Measurements from ENCODE around the gene USP3.

The USP3 gene

DNA sequence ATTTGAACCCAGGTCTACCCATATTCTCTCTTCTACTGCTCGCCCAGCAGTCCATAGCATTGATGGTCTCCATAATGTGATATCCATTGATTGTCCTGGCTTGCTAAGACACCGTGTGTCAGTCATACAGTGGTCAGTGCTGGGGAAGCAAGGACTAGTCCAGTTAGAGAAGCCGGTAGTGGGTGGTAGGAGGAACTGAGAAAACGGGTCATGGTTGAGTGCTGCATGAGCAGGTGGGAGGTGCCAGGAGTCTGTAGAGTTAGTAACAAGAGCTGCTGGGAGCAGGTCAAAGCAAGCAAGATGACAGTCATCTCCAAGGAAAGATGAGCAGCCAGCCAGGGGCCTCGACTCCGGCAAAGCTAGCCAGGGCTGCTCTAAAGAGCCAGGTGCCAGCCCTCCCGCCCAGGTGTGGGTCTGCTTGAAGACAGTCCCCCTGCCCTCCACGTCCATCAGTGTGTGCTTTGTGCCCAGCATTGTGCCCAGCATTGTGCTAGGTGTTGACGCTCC is 29.5 kb upstream of the USP3 start:
- in situ Hi-C loops (cut with HindIII; ENCODE audit: low sequenced_read_pairs), result no loop called here
- TF ChIP-seq, protein P1, sequence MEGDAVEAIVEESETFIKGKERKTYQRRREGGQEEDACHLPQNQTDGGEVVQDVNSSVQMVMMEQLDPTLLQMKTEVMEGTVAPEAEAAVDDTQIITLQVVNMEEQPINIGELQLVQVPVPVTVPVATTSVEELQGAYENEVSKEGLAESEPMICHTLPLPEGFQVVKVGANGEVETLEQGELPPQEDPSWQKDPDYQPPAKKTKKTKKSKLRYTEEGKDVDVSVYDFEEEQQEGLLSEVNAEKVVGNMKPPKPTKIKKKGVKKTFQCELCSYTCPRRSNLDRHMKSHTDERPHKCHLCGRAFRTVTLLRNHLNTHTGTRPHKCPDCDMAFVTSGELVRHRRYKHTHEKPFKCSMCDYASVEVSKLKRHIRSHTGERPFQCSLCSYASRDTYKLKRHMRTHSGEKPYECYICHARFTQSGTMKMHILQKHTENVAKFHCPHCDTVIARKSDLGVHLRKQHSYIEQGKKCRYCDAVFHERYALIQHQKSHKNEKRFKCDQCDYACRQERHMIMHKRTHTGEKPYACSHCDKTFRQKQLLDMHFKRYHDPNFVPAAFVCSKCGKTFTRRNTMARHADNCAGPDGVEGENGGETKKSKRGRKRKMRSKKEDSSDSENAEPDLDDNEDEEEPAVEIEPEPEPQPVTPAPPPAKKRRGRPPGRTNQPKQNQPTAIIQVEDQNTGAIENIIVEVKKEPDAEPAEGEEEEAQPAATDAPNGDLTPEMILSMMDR (IDR thresholded peaks at IDR 0.05; ENCODE audit: low read depth, low read length), result no peak
- no peak overlapping the region for H3K4me3 ChIP-seq (ENCODE audit: low read depth, low read length)
- DNase-seq (ENCODE audit: low read depth, low spot score), result peak; percentile 7

DNA sequence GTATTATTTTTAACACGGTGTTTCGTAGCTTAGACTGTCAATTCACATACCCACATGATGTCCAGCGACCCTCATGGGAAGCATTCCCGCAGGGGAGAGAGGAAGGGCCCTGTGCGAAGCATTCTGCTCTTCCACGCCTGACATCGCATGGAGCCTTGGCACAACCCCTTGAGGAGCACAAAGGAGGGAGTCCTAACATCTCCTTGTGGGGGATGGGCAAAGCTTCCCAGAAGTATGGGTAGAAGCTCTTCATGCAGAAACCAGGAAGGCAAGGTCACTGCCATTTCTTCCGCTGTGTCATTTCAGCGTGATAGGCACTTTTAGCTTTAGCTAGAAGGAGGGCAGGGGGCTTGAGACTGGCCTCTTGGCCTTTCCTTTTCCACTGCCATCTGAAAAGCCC is 28.7 kb upstream of the USP3 start:
- TF ChIP-seq, protein P1 (IDR thresholded peaks at IDR 0.05; ENCODE audit: low read depth, low read length), result no peak
- H3K4me3 ChIP-seq (ENCODE audit: low read depth, low read length), result no peak overlapping the region
- DNase-seq (ENCODE audit: low read depth, low spot score), result no peak
- in situ Hi-C loops (cut with HindIII; ENCODE audit: low sequenced_read_pairs), result no loop called here

DNA sequence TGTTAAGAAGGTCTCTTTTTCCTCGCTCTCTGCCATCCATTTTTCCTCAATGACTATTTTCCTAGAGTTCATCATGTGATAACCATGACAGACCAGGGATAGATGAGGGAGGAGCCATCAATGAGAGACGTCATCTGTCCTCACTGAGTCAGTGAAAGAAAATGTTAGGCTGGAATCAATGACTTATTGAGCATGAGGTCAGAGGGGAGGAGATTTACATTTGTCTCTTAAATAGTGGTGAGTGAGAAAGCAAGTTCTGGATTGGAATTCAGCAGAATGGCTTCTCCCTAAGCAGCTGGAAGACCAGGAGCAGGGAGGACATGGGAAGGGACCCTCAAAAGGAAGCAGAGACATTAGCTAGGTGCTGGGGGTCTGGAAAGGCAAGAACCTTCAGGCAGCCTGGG is 28.2 kb upstream of the USP3 start:
- in situ Hi-C loops (cut with HindIII; ENCODE audit: low sequenced_read_pairs), result no loop called here
- no peak overlapping the region for H3K4me3 ChIP-seq (ENCODE audit: low read depth, low read length)
- DNase-seq (ENCODE audit: low read depth, low spot score), result peak; percentile 95
- TF ChIP-seq, protein P1 (IDR thresholded peaks at IDR 0.05; ENCODE audit: low read depth, low read length), result no peak

DNA sequence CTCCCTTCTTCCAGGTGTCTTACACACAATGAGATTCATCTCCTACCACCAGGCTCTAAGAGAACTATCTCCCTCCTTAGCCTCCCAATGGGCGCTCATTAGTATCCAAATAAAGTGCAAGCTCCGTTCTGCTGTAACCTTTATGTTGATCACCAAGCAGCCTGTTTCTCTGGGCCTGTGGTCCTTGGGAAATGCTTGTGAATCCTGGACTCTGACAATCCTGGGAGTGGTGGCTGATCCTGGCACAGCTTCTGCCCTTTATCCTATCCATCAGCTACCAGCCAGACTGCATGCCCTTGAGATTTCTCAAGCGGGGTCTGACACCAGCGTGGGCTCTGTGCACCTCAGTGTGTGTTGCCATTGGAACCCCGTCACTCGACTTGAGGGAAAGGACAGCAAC is 26.1 kb upstream of the USP3 start:
- no peak for DNase-seq (ENCODE audit: low read depth, low spot score)
- no peak overlapping the region for H3K4me3 ChIP-seq (ENCODE audit: low read depth, low read length)
- TF ChIP-seq, protein P1 (IDR thresholded peaks at IDR 0.05; ENCODE audit: low read depth, low read length), result no peak
- in situ Hi-C loops (cut with HindIII; ENCODE audit: low sequenced_read_pairs), result no loop called here

DNA sequence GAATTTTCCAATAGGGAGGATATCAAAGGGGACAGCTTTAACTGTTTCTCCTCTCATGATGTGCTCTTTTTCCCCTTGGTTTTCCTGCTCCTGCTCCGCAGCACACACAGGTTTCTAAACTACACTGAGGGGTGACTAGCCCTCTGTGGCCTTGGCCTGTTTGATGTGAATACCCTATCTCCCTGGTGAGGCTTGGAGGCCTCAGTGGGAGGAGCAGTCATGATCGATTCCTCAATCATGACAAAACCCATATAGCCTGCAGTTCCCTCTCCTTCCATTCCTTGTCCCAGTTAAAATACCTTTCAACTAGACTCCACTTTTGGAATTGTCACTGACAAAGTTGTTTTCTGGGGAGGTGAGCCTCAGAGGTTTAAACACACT is 24.0 kb upstream of the USP3 start:
- TF ChIP-seq, protein P1 (IDR thresholded peaks at IDR 0.05; ENCODE audit: low read depth, low read length), result no peak
- H3K4me3 ChIP-seq (ENCODE audit: low read depth, low read length), result no peak overlapping the region
- no peak for DNase-seq (ENCODE audit: low read depth, low spot score)
- in situ Hi-C loops (cut with HindIII; ENCODE audit: low sequenced_read_pairs), result no loop called here

DNA sequence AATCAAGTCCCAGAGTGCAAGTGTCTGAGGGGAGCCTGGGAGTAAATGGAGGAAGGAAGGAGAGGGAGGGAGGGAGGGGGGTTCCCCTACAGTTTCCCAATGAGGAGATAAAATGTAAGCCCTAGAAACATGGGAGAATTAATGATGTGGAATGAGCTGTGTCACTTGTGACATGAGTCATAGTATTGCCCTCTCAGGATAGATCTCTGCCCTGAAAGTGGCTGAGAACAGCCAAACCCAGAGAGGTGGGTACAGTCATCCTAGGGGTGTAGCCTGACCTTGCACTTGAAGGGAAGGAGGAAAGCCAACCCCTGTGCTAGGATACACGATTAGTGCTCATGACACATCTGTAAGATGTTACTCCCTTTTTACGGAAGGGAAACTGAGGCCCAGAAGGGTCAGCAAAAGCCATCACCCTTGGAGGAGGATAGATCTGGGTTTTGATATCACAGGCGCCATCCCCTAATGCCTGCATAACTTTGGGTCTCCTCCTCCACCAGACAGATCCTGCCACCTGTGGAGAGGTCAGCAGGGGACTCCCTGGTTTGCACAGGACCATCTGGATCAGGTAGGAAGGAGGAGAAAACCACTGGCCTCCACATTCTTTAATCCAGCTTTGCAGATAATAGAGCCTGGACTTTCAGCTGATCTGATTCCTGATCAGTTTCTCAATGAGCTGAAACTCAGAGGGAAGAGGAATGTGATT is 23.1 kb upstream of the USP3 start:
- TF ChIP-seq, protein P1 (IDR thresholded peaks at IDR 0.05; ENCODE audit: low read depth, low read length), result no peak
- H3K4me3 ChIP-seq (ENCODE audit: low read depth, low read length), result no peak overlapping the region
- DNase-seq (ENCODE audit: low read depth, low spot score), result no peak
- in situ Hi-C loops (cut with HindIII; ENCODE audit: low sequenced_read_pairs), result no loop called here

Measured in astrocyte of the spinal cord (primary cell).